ENCODE measurements around the gene PLS1. TPM values are rescaled to one million over a fixed set of nuclear protein-coding genes. Genes with fewer than 3 reads are reported as not detected.

The PLS1 gene
- total and polyA plus RNA-seq, 2 of the 8 experiments (the other 6 are each of a cell fraction or from before 2014, with no cell fraction given) = 18.7 to 44.7 TPM

GRCh38 chr3:142613491-142613890 lies 17.3 kb downstream of the PLS1 start:
- Histone ChIP-seq H2BK5ac (ENCODE audit: low read depth, low read length) (no peak overlapping the region), H3K14ac (ENCODE audit: insufficient read length) (no peak overlapping the region), H2AK5ac (ENCODE audit: low read depth, low read length) (no peak overlapping the region), H3K36me3 (ENCODE audit: control insufficient read depth in 2 of 4, insufficient read depth in 4 of 4, low read length in 3 of 4) (no peaks in the 10 kb centered on the region), H4K5ac (ENCODE audit: insufficient read length, low read depth, low read length) (no peak overlapping the region), H4K8ac (ENCODE audit: extremely low read depth, insufficient read depth, low read length) (no peak overlapping the region), H3K23me2 (ENCODE audit: low read depth, low read length) (no peaks in the 10 kb centered on the region), H2BK12ac (ENCODE audit: low read depth, low read length) (no peak overlapping the region), H3K79me1 (ENCODE audit: low read depth, low read length) (peaks cover 2% of the 10 kb centered on the region; the same call in 1 of the 2 replicates), H3K27ac (ENCODE audit: low read depth, low read length) (no peak overlapping the region), H3K9me3 (ENCODE audit: insufficient read depth in 2 of 2, low read depth in 1 of 2, low read length in 1 of 2) (no peaks in the 10 kb centered on the region), H3K4me3 (ENCODE audit: extremely low read depth in 1 of 4, insufficient read depth in 2 of 4, low read depth in 3 of 4, low read length in 4 of 4) (no peak overlapping the region), H4K91ac (replicated peaks; ENCODE audit: insufficient read length, low read length) (no peak overlapping the region), H4K20me1 (replicated peaks in 1 of 2; ENCODE audit: control insufficient read depth in 1 of 2, insufficient read depth in 2 of 2, low read length in 2 of 2) (no peaks in the 10 kb centered on the region), H2BK15ac (ENCODE audit: low read length) (no peak overlapping the region), H3K23ac (ENCODE audit: insufficient read length) (no peak overlapping the region), H3K4me1 (replicated peaks in 1 of 4; ENCODE audit: control insufficient read depth in 3 of 4, insufficient read depth in 4 of 4, low read length in 3 of 4) (no peaks in the 10 kb centered on the region), H3K79me2 (ENCODE audit: control insufficient read depth in 1 of 2, insufficient read depth in 2 of 2, low read length in 2 of 2) (peaks cover 0 to 5% of the 10 kb centered on the region in 2 experiments; a peak in 1 of 4 replicates), H3K9ac (replicated peaks in 1 of 4; ENCODE audit: extremely low read depth in 1 of 4, low read depth in 3 of 4, low read length in 3 of 4) (no peak overlapping the region), H3K56ac (replicated peaks; ENCODE audit: insufficient read length, low read depth, low read length) (no peak overlapping the region), H3K27me3 (replicated peaks in 1 of 4; ENCODE audit: control insufficient read depth in 3 of 4, extremely low read depth in 1 of 4, insufficient read depth in 3 of 4, low read length in 3 of 4) (no peaks in the 10 kb centered on the region), H3K18ac (ENCODE audit: extremely low read depth, low read length) (no peak overlapping the region), H2AFZ (ENCODE audit: low read length) (no peak overlapping the region), H3K4ac (replicated peaks; ENCODE audit: insufficient read length, low read depth, low read length) (no peak overlapping the region), H2BK20ac (ENCODE audit: low read length) (no peak overlapping the region), H3K4me2 (ENCODE audit: insufficient read depth in 1 of 2, low read depth in 2 of 2, low read length in 2 of 2) (no peak overlapping the region), H2BK120ac (replicated peaks; ENCODE audit: low read depth, low read length) (no peak overlapping the region)
- 87% methylated on average over 1 of the region's 1 CpG; no CpG with 5 or more reads in 1 of the 2 experiments for WGBS, 2 experiments (ENCODE audit: extremely low coverage in 1 of 2, insufficient coverage in 1 of 2, insufficient read length in 1 of 2, insufficient replicate concordance in 2 of 2, low coverage in 1 of 2, low lambda C conversion rate in 2 of 2, missing lambda C conversion rate in 1 of 2)
- no peak for FAIRE-seq
- CTCF ChIA-PET (ENCODE audit: partially characterized antibody) = interaction anchor here (1.0 to 1.2 kb wide), 3 partner anchors 17 to 73 kb away, joined by 3 to 4 read pairs (median 4); no protein-coding TSS in a partner anchor
- POLR2A ChIA-PET (ENCODE audit: partially characterized antibody) = interaction anchor here (1.5 kb wide), 1 partner anchor 11 kb away, joined by 4 read pairs; no protein-coding TSS in a partner anchor
- DNase-seq (ENCODE audit: low read depth in 1 of 2, low spot score in 2 of 2) = no peak
- TF ChIP-seq CREB1 (IDR thresholded peaks at IDR 0.05) (no peak), TEAD4 (IDR thresholded peaks at IDR 0.05; ENCODE audit: low read depth, low read length) (no peak)
- TF ChIP-seq, protein P1, sequence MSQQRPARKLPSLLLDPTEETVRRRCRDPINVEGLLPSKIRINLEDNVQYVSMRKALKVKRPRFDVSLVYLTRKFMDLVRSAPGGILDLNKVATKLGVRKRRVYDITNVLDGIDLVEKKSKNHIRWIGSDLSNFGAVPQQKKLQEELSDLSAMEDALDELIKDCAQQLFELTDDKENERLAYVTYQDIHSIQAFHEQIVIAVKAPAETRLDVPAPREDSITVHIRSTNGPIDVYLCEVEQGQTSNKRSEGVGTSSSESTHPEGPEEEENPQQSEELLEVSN (IDR thresholded peaks at IDR 0.05) = no peak
